Urothelium cell line (cell line): ENCODE measurements around the gene CHMP4B.
"Not testable (repeated sequence)": the region's sequence is repeated elsewhere in the genome, so short reads cannot be mapped to it uniquely, and the experiment has no call there.

Experiments
- DNase-seq: peaks from one replicate; pipeline ENCODE4 v3.0.0; 2011; ENCODE audit warnings: low spot score, mixed read lengths
- FAIRE-seq: peaks from 2 replicates; lab custom pipeline; 2011; peaks lifted over from hg19 to GRCh38; lab: Jason Lieb, UNC

Gene CHMP4B

GRCh38 chr20:33789109-33789857 lies 21.9 kb upstream of the CHMP4B start:
- FAIRE-seq = peak; percentile 87
- DNase-seq = peak; percentile 97

- FAIRE-seq = no peak
- no peak for DNase-seq
Observed at GRCh38 chr20:33789858-33790182, 21.3 kb upstream of the CHMP4B start.

- no peak for FAIRE-seq
- no peak for DNase-seq
Observed at GRCh38 chr20:33790566-33790965, 20.6 kb upstream of the CHMP4B start.

- no peak for FAIRE-seq
- no peak for DNase-seq
Observed at GRCh38 chr20:33791021-33791420, 20.1 kb upstream of the CHMP4B start.

GRCh38 chr20:33791540-33791939 lies 19.6 kb upstream of the CHMP4B start:
- no peak for DNase-seq
- FAIRE-seq = no peak

- FAIRE-seq = no peak
- DNase-seq = no peak
Observed at GRCh38 chr20:33791959-33792597, 19.1 kb upstream of the CHMP4B start.

- not testable (repeated sequence) for DNase-seq, FAIRE-seq
Observed at GRCh38 chr20:33792598-33792989, 18.6 kb upstream of the CHMP4B start.

GRCh38 chr20:33793011-33793931 lies 17.9 kb upstream of the CHMP4B start:
- FAIRE-seq = no peak

GRCh38 chr20:33796263-33796906 lies 14.8 kb upstream of the CHMP4B start:
- FAIRE-seq (no peak), DNase-seq (no peak)

More at GRCh38 chr20:33793011-33793931, 17.9 kb upstream of the CHMP4B start:
- DNase-seq = no peak

- no peak for DNase-seq
- no peak for FAIRE-seq
Observed at GRCh38 chr20:33796907-33797544, 14.1 kb upstream of the CHMP4B start.

- no peak for FAIRE-seq
Observed at GRCh38 chr20:33798444-33798843, 12.7 kb upstream of the CHMP4B start.

GRCh38 chr20:33803921-33804337 lies 7.2 kb upstream of the CHMP4B start:
- FAIRE-seq = no peak
- DNase-seq = peak; percentile 50

More at GRCh38 chr20:33798444-33798843, 12.7 kb upstream of the CHMP4B start:
- no peak for DNase-seq

- DNase-seq (no peak), FAIRE-seq (no peak)
Observed at GRCh38 chr20:33808388-33808787, 2.8 kb upstream of the CHMP4B start.

GRCh38 chr20:33810259-33810658 lies 889 bp upstream of the CHMP4B start:
- FAIRE-seq = no peak
- DNase-seq = no peak

- DNase-seq (no peak), FAIRE-seq (no peak)
Observed at GRCh38 chr20:33811776-33812151, 616 bp downstream of the CHMP4B start.

- FAIRE-seq = no peak
Observed at GRCh38 chr20:33812152-33812849, 1.2 kb downstream of the CHMP4B start.

GRCh38 chr20:33812908-33813462 lies 1.8 kb downstream of the CHMP4B start:
- DNase-seq (peak; percentile 54), FAIRE-seq (no peak)

More at GRCh38 chr20:33812152-33812849, 1.2 kb downstream of the CHMP4B start:
- DNase-seq = peak; percentile 52

- no peak for DNase-seq
Observed at GRCh38 chr20:33814238-33814712, 3.1 kb downstream of the CHMP4B start.

GRCh38 chr20:33815671-33816070 lies 4.5 kb downstream of the CHMP4B start:
- FAIRE-seq = no peak
- no peak for DNase-seq

More at GRCh38 chr20:33814238-33814712, 3.1 kb downstream of the CHMP4B start:
- no peak for FAIRE-seq
